Fibroblast of lung (primary cell): Measurements from ENCODE around the gene TNFRSF18.

Experiments
- CTCF ChIP-seq, 2 donors: IDR thresholded peaks in 1 of 2; conservative IDR thresholded peaks in 1 of 2; 1 replicate in 1 of 2; 2 replicates in 1 of 2; pipeline ENCODE4 v1.5.1; 2011 to 2012; ENCODE audit warnings: low read length in 2 of 2, control low read depth in 1 of 2, inconsistent platforms in 1 of 2, low read depth in 1 of 2, mild to moderate bottlenecking in 1 of 2
- EZH2 ChIP-seq: IDR thresholded peaks from 2 replicates; pipeline ENCODE4 v1.5.1; 2012; ENCODE audit warnings: low read length, control low read depth, mild to moderate bottlenecking; ENCODE audit errors: missing control alignments

- TF ChIP-seq EZH2 (no peak), CTCF (conservative IDR thresholded peaks at IDR 0.05 in 1 of 2, IDR thresholded peaks at IDR 0.05 in 1 of 2; ENCODE audit: low read depth in 1 of 2, low read length in 2 of 2) (no peak)
Measured at GRCh38 chr1:1191734-1192133, 14.7 kb downstream of the TNFRSF18 start.
